Neutrophil (primary cell): ENCODE results near the gene CLSTN2.

Experiments used
- H3K27ac ChIP-seq: fragments of 200-600 bp; sonication (generic); 2 replicates; pipeline ENCODE4 v1.5.1; 2016; ENCODE audit warnings: mild to moderate bottlenecking, moderate library complexity
- H3K27me3 ChIP-seq: fragments of 200-600 bp; sonication (generic); 2 replicates; pipeline ENCODE4 v1.6.0; 2016; ENCODE audit warnings: mild to moderate bottlenecking
- H3K36me3 ChIP-seq: fragments of 200-600 bp; sonication (generic); 2 replicates; pipeline ENCODE4 v1.5.1; 2017
- H3K4me1 ChIP-seq, 2 experiments: fragments of 200-600 bp in 1 of 2; sonication (generic) in 1 of 2; 1 replicate in 1 of 2; 2 replicates in 1 of 2; pipeline versions ENCODE4 v1.5.1 to v1.6.1; 2013 to 2016; ENCODE audit warnings: low read depth in 1 of 2, low read length in 1 of 2, mild to moderate bottlenecking in 1 of 2, moderate library complexity in 1 of 2; ENCODE audit not compliant: control insufficient read depth in 1 of 2, insufficient read depth in 1 of 2
- H3K4me3 ChIP-seq, 2 experiments: fragments of 200-600 bp in 1 of 2; sonication (generic) in 1 of 2; 1 replicate in 1 of 2; 2 replicates in 1 of 2; pipeline ENCODE4 v1.5.1; 2013 to 2016; ENCODE audit warnings: low read depth in 1 of 2, low read length in 1 of 2, mild to moderate bottlenecking in 1 of 2, moderate library complexity in 1 of 2
- H3K9me3 ChIP-seq: fragments of 200-600 bp; sonication (generic); 2 replicates; pipeline ENCODE4 v1.5.1; 2016
- CTCF ChIP-seq: fragments of 200-600 bp; sonication (generic); IDR thresholded peaks from 2 replicates; pipeline ENCODE4 v1.5.1; 2016; ENCODE audit warnings: antibody characterized with exemption

Gene CLSTN2

GRCh38 chr3:140447136-140447535 lies 512.2 kb downstream of the CLSTN2 start:
- no peak overlapping the region for H3K27ac ChIP-seq
- no peaks in the 10 kb centered on the region for H3K27me3 ChIP-seq
- TF ChIP-seq CTCF = no peak
- H3K4me3 ChIP-seq = no peak overlapping the region
- H3K36me3 ChIP-seq = no peaks in the 10 kb centered on the region
- no peaks in the 10 kb centered on the region for H3K9me3 ChIP-seq
- no peaks in the 10 kb centered on the region for H3K4me1 ChIP-seq

- Histone ChIP-seq H3K4me3 (no peak overlapping the region), H3K36me3 (no peaks in the 10 kb centered on the region), H3K4me1 (no peaks in the 10 kb centered on the region), H3K27ac (no peak overlapping the region), H3K9me3 (no peaks in the 10 kb centered on the region), H3K27me3 (no peaks in the 10 kb centered on the region)
- no peak for TF ChIP-seq CTCF
Observed at GRCh38 chr3:140448001-140448400, 513.0 kb downstream of the CLSTN2 start.

- Histone ChIP-seq H3K27ac (no peak overlapping the region), H3K9me3 (no peaks in the 10 kb centered on the region), H3K4me1 (no peaks in the 10 kb centered on the region), H3K27me3 (no peaks in the 10 kb centered on the region), H3K36me3 (no peaks in the 10 kb centered on the region), H3K4me3 (no peak overlapping the region)
- no peak for TF ChIP-seq CTCF
Observed at GRCh38 chr3:140449413-140450256, 514.6 kb downstream of the CLSTN2 start.

- Histone ChIP-seq H3K27ac (no peak overlapping the region), H3K4me1 (no peaks in the 10 kb centered on the region), H3K4me3 (no peak overlapping the region), H3K27me3 (no peaks in the 10 kb centered on the region), H3K36me3 (no peaks in the 10 kb centered on the region), H3K9me3 (no peaks in the 10 kb centered on the region)
- TF ChIP-seq CTCF = no peak
Observed at GRCh38 chr3:140453750-140454149, 518.8 kb downstream of the CLSTN2 start.

GRCh38 chr3:140455521-140456214 lies 520.7 kb downstream of the CLSTN2 start:
- Histone ChIP-seq H3K36me3 (no peaks in the 10 kb centered on the region), H3K9me3 (no peaks in the 10 kb centered on the region), H3K4me1 (no peaks in the 10 kb centered on the region), H3K27ac (no peak overlapping the region), H3K27me3 (no peaks in the 10 kb centered on the region), H3K4me3 (no peak overlapping the region)
- no peak for TF ChIP-seq CTCF
